ENCODE measurements around the gene HMGB3. TPM values are rescaled to one million over a fixed set of nuclear protein-coding genes. Genes with fewer than 3 reads are reported as not detected.
"Not testable (repeated sequence)": the region's sequence is repeated elsewhere in the genome, so short reads cannot be mapped to it uniquely, and the experiment has no call there.

Gene HMGB3
- total RNA-seq, 1 experiment from 2014 or later: 143 TPM

GRCh38 chrX:150959557-150959956 is 23.6 kb upstream of the HMGB3 start:
- Mint-ChIP-seq H3K36me3 (ENCODE audit: insufficient read depth, unreplicated experiment) (no peaks in the 10 kb centered on the region), H3K27me3 (ENCODE audit: unreplicated experiment) (peaks cover 49% of the 10 kb centered on the region), H3K9me3 (ENCODE audit: low read depth, unreplicated experiment) (no peaks in the 10 kb centered on the region), H3K4me1 (ENCODE audit: low read depth, unreplicated experiment) (no peaks in the 10 kb centered on the region), H3K4me3 (ENCODE audit: low read depth, unreplicated experiment) (no peak overlapping the region), H3K27ac (ENCODE audit: unreplicated experiment) (no peak overlapping the region)
- no TSS peak for BruUV-seq (replicated peaks)
- CTCF ChIA-PET: interaction anchor here (0.6 kb wide), 2 partner anchors 13 kb away, joined by 4 read pairs; no protein-coding TSS in a partner anchor
- no peak for DNase-seq
- TF ChIP-seq CTCF (IDR thresholded peaks at IDR 0.05; ENCODE audit: unreplicated experiment): no peak
- intact Hi-C loops (cut with micrococcal nuclease; ENCODE audit: unreplicated experiment): no loop called here

- Mint-ChIP-seq H3K27me3 (ENCODE audit: unreplicated experiment) (peaks cover 49% of the 10 kb centered on the region), H3K9me3 (ENCODE audit: low read depth, unreplicated experiment) (no peaks in the 10 kb centered on the region), H3K4me3 (ENCODE audit: low read depth, unreplicated experiment) (no peak overlapping the region), H3K27ac (ENCODE audit: unreplicated experiment) (no peak overlapping the region), H3K36me3 (ENCODE audit: insufficient read depth, unreplicated experiment) (no peaks in the 10 kb centered on the region), H3K4me1 (ENCODE audit: low read depth, unreplicated experiment) (peaks cover 4% of the 10 kb centered on the region)
- no peak for TF ChIP-seq CTCF (IDR thresholded peaks at IDR 0.05; ENCODE audit: unreplicated experiment)
- BruUV-seq (replicated peaks): no TSS peak
- DNase-seq: no peak
- intact Hi-C loops (cut with micrococcal nuclease; ENCODE audit: unreplicated experiment): no loop called here
- CTCF ChIA-PET: interaction anchor here (0.6 kb wide), 1 partner anchor 68 kb away, joined by 3 read pairs; no protein-coding TSS in a partner anchor
Measured at GRCh38 chrX:150961631-150962030, 21.5 kb upstream of the HMGB3 start.

GRCh38 chrX:150964416-150964815 is 18.7 kb upstream of the HMGB3 start:
- BruUV-seq (replicated peaks); H3K4me3 Mint-ChIP-seq (ENCODE audit: low read depth, unreplicated experiment); H3K27ac Mint-ChIP-seq (ENCODE audit: unreplicated experiment); intact Hi-C loops (cut with micrococcal nuclease; ENCODE audit: unreplicated experiment); H3K9me3 Mint-ChIP-seq (ENCODE audit: low read depth, unreplicated experiment); CTCF ChIA-PET; H3K36me3 Mint-ChIP-seq (ENCODE audit: insufficient read depth, unreplicated experiment); DNase-seq: not testable (repeated sequence)
- peaks cover 13% of the 10 kb centered on the region for H3K4me1 Mint-ChIP-seq (ENCODE audit: low read depth, unreplicated experiment)
- peaks cover 46% of the 10 kb centered on the region for H3K27me3 Mint-ChIP-seq (ENCODE audit: unreplicated experiment)

- TF ChIP-seq CTCF (IDR thresholded peaks at IDR 0.05; ENCODE audit: unreplicated experiment): no peak
- CTCF ChIA-PET: no interaction called here
- no peaks in the 10 kb centered on the region for H3K9me3 Mint-ChIP-seq (ENCODE audit: low read depth, unreplicated experiment)
- no peak overlapping the region for H3K27ac Mint-ChIP-seq (ENCODE audit: unreplicated experiment)
- H3K4me1 Mint-ChIP-seq (ENCODE audit: low read depth, unreplicated experiment): peaks cover 13% of the 10 kb centered on the region
- DNase-seq: no peak
- no peak overlapping the region for H3K4me3 Mint-ChIP-seq (ENCODE audit: low read depth, unreplicated experiment)
- no TSS peak for BruUV-seq (replicated peaks)
- no peaks in the 10 kb centered on the region for H3K36me3 Mint-ChIP-seq (ENCODE audit: insufficient read depth, unreplicated experiment)
- H3K27me3 Mint-ChIP-seq (ENCODE audit: unreplicated experiment): peaks cover 39% of the 10 kb centered on the region
- intact Hi-C loops (cut with micrococcal nuclease; ENCODE audit: unreplicated experiment): no loop called here
Measured at GRCh38 chrX:150966235-150966634, 16.9 kb upstream of the HMGB3 start.

GRCh38 chrX:150966742-150967141 is 16.4 kb upstream of the HMGB3 start:
- no peaks in the 10 kb centered on the region for H3K36me3 Mint-ChIP-seq (ENCODE audit: insufficient read depth, unreplicated experiment)
- H3K4me1 Mint-ChIP-seq (ENCODE audit: low read depth, unreplicated experiment): peaks cover 13% of the 10 kb centered on the region
- H3K9me3 Mint-ChIP-seq (ENCODE audit: low read depth, unreplicated experiment): no peaks in the 10 kb centered on the region
- no peak overlapping the region for H3K4me3 Mint-ChIP-seq (ENCODE audit: low read depth, unreplicated experiment)
- CTCF ChIA-PET: no interaction called here
- no TSS peak for BruUV-seq (replicated peaks)
- no peak for DNase-seq
- no peak overlapping the region for H3K27ac Mint-ChIP-seq (ENCODE audit: unreplicated experiment)
- no peak for TF ChIP-seq CTCF (IDR thresholded peaks at IDR 0.05; ENCODE audit: unreplicated experiment)
- peaks cover 39% of the 10 kb centered on the region for H3K27me3 Mint-ChIP-seq (ENCODE audit: unreplicated experiment)
- intact Hi-C loops (cut with micrococcal nuclease; ENCODE audit: unreplicated experiment): no loop called here
